ENCODE results near the gene PLEKHA7.

DNA sequence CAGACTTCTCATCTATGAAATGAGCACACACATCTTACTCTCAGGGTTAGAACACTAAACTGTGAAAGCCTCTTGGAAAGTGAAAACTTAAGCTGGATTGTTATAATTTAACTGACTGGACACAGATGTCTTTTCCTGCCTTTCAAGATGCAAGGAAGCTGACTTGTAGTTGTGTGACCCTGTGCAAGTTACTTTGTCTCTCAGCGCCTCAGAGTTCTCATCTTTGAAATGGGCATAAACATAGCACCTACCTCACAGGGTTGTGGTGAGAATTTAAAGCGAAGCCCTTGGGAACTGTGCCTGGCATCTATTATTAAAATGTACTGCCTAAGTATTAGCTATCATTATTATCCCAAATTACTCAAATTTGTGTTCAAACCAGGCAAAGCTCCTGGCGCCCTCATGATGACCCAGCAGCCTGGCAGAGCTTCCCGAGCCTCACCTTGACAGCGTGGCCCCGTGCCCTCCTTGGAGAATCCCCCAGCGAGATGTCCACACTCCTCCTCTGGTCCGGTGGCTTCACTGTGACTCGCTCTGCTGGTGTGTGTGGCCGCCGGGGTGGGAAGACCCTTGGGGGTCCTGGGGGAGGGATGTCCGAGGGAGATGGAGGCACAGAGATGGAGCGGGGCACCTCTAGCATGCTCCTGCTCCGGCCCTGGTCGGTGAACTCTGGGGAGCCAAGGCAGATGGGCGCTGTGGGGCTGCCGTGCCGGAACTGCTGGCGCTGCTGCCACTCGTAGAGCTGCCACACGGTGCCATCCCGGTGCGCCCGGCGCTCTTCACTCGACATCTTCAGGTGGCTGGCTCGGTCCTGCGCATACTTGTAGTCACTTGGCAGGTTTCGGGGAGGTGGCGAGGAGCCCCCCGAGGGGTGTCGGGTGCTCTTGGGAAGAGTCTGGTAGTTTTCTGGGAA lies 197.6 kb downstream of the PLEKHA7 start:
- TF ChIP-seq, protein P1, sequence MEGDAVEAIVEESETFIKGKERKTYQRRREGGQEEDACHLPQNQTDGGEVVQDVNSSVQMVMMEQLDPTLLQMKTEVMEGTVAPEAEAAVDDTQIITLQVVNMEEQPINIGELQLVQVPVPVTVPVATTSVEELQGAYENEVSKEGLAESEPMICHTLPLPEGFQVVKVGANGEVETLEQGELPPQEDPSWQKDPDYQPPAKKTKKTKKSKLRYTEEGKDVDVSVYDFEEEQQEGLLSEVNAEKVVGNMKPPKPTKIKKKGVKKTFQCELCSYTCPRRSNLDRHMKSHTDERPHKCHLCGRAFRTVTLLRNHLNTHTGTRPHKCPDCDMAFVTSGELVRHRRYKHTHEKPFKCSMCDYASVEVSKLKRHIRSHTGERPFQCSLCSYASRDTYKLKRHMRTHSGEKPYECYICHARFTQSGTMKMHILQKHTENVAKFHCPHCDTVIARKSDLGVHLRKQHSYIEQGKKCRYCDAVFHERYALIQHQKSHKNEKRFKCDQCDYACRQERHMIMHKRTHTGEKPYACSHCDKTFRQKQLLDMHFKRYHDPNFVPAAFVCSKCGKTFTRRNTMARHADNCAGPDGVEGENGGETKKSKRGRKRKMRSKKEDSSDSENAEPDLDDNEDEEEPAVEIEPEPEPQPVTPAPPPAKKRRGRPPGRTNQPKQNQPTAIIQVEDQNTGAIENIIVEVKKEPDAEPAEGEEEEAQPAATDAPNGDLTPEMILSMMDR (IDR thresholded peaks at IDR 0.05; ENCODE audit: low read depth, low read length, poor library complexity, severe bottlenecking) = no peak
- TF ChIP-seq EZH2phosphoT487 (IDR thresholded peaks at IDR 0.05; ENCODE audit: borderline replicate concordance, low read length) = no peak

All from DOHH2 (cell line).